HepG2 (cell line): ENCODE results near the gene SLC51B. TPM values are rescaled to one million over a fixed set of nuclear protein-coding genes. Genes with fewer than 3 reads are reported as not detected.

Experiments
- GPN1 ChIP-seq: sonication (generic); formaldehyde crosslinking; IDR thresholded peaks from 2 replicates; pipeline ENCODE4 v1.5.1; 2020; ENCODE audit warnings: missing genetic modification reagents, borderline replicate concordance
- SAP130 ChIP-seq: IDR thresholded peaks from 2 replicates; pipeline ENCODE4 v1.6.1; 2016; ENCODE audit warnings: low read depth
- SATB2 ChIP-seq: sonication (generic); formaldehyde crosslinking; IDR thresholded peaks from 2 replicates; pipeline ENCODE4 v1.5.0; 2020; ENCODE audit warnings: missing genetic modification reagents
- ZFP1 ChIP-seq: IDR thresholded peaks from 2 replicates; pipeline ENCODE4 v1.6.1; 2016
- ZNF263 ChIP-seq: sonication (generic); formaldehyde crosslinking; IDR thresholded peaks from 2 replicates; pipeline ENCODE4 v1.4.0; 2020; ENCODE audit warnings: missing genetic modification reagents
- ZNF318 ChIP-seq: sonication (generic); formaldehyde crosslinking; IDR thresholded peaks from 2 replicates; pipeline ENCODE4 v1.4.0; 2020; ENCODE audit warnings: mild to moderate bottlenecking, missing genetic modification reagents
- polyA plus RNA-seq, 8 experiments: library from polyadenylated mRNA; depleted of rRNA in 3 of 8; stranded (reverse) in 7 of 8; unstranded in 1 of 8; fragments of >200 nt; fragmentation: Illumina TruSeq in 4 of 8; extraction: Trizol in 4 of 8; gene quantifications; 2 replicates each; pipeline versions ENCODE4 v1.2.1 to v1.2.3, GENCODE V29; 2011 to 2016; ENCODE audit warnings: low read depth in 4 of 8, missing spikeins in 1 of 8, mixed read lengths in 1 of 8; ENCODE audit not compliant: insufficient read depth in 1 of 8
- total RNA-seq, 5 experiments: library from RNA; depleted of rRNA; stranded (reverse); fragments of >200 nt; fragmentation: Illumina TruSeq; extraction: Trizol; gene quantifications; 2 replicates each; pipeline ENCODE4 v1.2.3, GENCODE V29; 2016; ENCODE audit warnings: low read depth in 1 of 5

SLC51B gene
- total and polyA plus RNA-seq, 2 of the 13 experiments (the other 11 are each of a cell fraction or from before 2014, with no cell fraction given): 14.9 to 17.1 TPM

- TF ChIP-seq ZNF263 (0 out of 2 replicates have a peak, but pooled peaks have one; percentile 5), ZNF318 (CRISPR knock-in tag) (no peak), SAP130 (0 out of 2 replicates have a peak, but pooled peaks have one; percentile 3), GPN1 (CRISPR knock-in tag) (no peak), SATB2 (CRISPR knock-in tag) (no peak), ZFP1 (no peak)
Measured at GRCh38 chr15:65087873-65088642, 42.9 kb downstream of the SLC51B start (continued).
